ENCODE data around the gene LMTK2.

GRCh38 chr7:98133181-98133580 lies 26.5 kb downstream of the LMTK2 start:
- TF ChIP-seq POLR2A (IDR thresholded peaks at IDR 0.05; ENCODE audit: low read length) = no peak
- no peak for TF ChIP-seq GATA1 (IDR thresholded peaks at IDR 0.05; ENCODE audit: low read depth, low read length)
